IPS-NIHi7 (cell line): ENCODE results near the gene CASZ1.

Experiments used
- DNase-seq: peaks from one replicate; pipeline ENCODE4 v3.0.0; 2012; ENCODE audit warnings: mixed read lengths; ENCODE audit errors: extremely low spot score

Gene CASZ1

GRCh38 chr1:10638559-10639005 is 157.9 kb downstream of the CASZ1 start:
- no peak for DNase-seq

GRCh38 chr1:10637834-10638558 is 158.4 kb downstream of the CASZ1 start:
- DNase-seq, result no peak

GRCh38 chr1:10637400-10637799 is 159.0 kb downstream of the CASZ1 start:
- DNase-seq, result no peak

- DNase-seq, result no peak
Measured at GRCh38 chr1:10635992-10636391, 160.5 kb downstream of the CASZ1 start.

- no peak for DNase-seq
Measured at GRCh38 chr1:10635085-10635896, 161.2 kb downstream of the CASZ1 start.

GRCh38 chr1:10634428-10635084 is 161.9 kb downstream of the CASZ1 start:
- DNase-seq, result peak; percentile 55

- no peak for DNase-seq
Measured at GRCh38 chr1:10634075-10634427, 162.4 kb downstream of the CASZ1 start.

- no peak for DNase-seq
Measured at GRCh38 chr1:10633416-10633815, 163.0 kb downstream of the CASZ1 start.

GRCh38 chr1:10632691-10633090 is 163.8 kb downstream of the CASZ1 start:
- peak; percentile 46 for DNase-seq

- DNase-seq, result peak; percentile 60
Measured at GRCh38 chr1:10631811-10632593, 164.4 kb downstream of the CASZ1 start.

GRCh38 chr1:10631121-10631810 is 165.2 kb downstream of the CASZ1 start:
- DNase-seq, result no peak

GRCh38 chr1:10630661-10631120 is 165.8 kb downstream of the CASZ1 start:
- DNase-seq, result no peak

GRCh38 chr1:10629816-10630571 is 166.5 kb downstream of the CASZ1 start:
- DNase-seq, result no peak

- DNase-seq, result no peak
Measured at GRCh38 chr1:10629091-10629815, 167.2 kb downstream of the CASZ1 start.

- no peak for DNase-seq
Measured at GRCh38 chr1:10628685-10629084, 167.8 kb downstream of the CASZ1 start.

GRCh38 chr1:10626791-10627410 is 169.5 kb downstream of the CASZ1 start:
- DNase-seq, result no peak

GRCh38 chr1:10626131-10626731 is 170.2 kb downstream of the CASZ1 start:
- no peak for DNase-seq

- no peak for DNase-seq
Measured at GRCh38 chr1:10625554-10625953, 170.9 kb downstream of the CASZ1 start.

GRCh38 chr1:10625076-10625475 is 171.4 kb downstream of the CASZ1 start:
- DNase-seq, result no peak
